Bronchial epithelial cell (primary cell): Measurements from ENCODE around the gene TMED7. TPM values are rescaled to one million over a fixed set of nuclear protein-coding genes. Genes with fewer than 3 reads are reported as not detected.

Experiments used
- DNase-seq: peaks from one replicate; pipeline ENCODE4 v3.0.0-alpha.2; 2010; ENCODE audit warnings: low read depth
- FAIRE-seq: peaks from 2 replicates; lab custom pipeline; 2011; peaks lifted over from hg19 to GRCh38; lab: Jason Lieb, UNC
- H3K27me3 ChIP-seq: 2 replicates; pipeline ENCODE4 v1.5.1; 2011; ENCODE audit warnings: low read length; ENCODE audit not compliant: control insufficient read depth, insufficient read depth
- H3K36me3 ChIP-seq: 2 replicates; pipeline ENCODE4 v1.5.1; 2011; ENCODE audit warnings: low read length; ENCODE audit not compliant: control insufficient read depth, insufficient read depth
- H3K4me3 ChIP-seq: 2 replicates; pipeline ENCODE4 v1.5.1; 2011; ENCODE audit warnings: mild to moderate bottlenecking, low read depth, low read length, control low read depth
- total RNA-seq: library from RNA; depleted of rRNA; stranded (reverse); fragments of >200 nt; gene quantifications from 2 replicates; pipeline ENCODE4 v1.2.1, GENCODE V29; 2014
- TF ChIP-seq, protein P1 (sequence below): IDR thresholded peaks from 2 replicates; pipeline ENCODE4 v1.5.1; 2011; ENCODE audit warnings: mild to moderate bottlenecking, moderate library complexity, low read length, control low read depth, inconsistent platforms; ENCODE audit not compliant: insufficient read depth, severe bottlenecking

The TMED7 gene
- total RNA-seq, 1 donor from 2014 or later: 102 TPM

DNA sequence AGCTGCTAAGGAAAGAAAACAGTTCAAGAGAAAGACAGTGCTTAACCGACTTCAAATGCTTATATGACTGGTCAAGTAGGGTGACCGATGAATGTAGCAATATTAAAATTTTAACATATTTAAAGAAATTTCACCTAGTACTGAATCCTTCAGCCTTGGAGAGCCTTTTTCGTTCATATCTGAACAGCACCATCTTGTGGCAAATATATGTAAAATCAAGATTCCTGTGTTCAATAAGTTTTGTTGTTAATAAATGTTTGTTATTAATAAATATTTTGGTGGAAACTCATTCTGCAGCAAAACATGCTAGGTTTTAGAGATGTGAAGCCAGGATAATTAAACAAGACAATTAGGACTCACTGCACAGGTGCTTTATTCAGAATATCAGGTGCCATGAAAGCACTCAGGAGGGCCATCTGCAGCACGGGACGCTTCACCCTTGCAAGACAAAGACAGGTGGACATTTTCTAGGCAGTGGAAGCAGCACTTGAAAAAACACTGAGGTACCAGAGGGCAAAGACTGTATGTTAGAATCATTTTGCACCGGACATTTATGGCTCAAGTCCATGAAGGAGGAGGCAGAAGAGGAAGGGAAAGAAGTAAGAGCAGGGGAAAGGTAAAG, 39.2 kb downstream of the TMED7 start:
- Histone ChIP-seq H3K27me3 (no peaks in the 10 kb centered on the region), H3K4me3 (no peak overlapping the region), H3K36me3 (no peaks in the 10 kb centered on the region)
- DNase-seq (peak; percentile 41), FAIRE-seq (no peak)
- TF ChIP-seq, protein P1, sequence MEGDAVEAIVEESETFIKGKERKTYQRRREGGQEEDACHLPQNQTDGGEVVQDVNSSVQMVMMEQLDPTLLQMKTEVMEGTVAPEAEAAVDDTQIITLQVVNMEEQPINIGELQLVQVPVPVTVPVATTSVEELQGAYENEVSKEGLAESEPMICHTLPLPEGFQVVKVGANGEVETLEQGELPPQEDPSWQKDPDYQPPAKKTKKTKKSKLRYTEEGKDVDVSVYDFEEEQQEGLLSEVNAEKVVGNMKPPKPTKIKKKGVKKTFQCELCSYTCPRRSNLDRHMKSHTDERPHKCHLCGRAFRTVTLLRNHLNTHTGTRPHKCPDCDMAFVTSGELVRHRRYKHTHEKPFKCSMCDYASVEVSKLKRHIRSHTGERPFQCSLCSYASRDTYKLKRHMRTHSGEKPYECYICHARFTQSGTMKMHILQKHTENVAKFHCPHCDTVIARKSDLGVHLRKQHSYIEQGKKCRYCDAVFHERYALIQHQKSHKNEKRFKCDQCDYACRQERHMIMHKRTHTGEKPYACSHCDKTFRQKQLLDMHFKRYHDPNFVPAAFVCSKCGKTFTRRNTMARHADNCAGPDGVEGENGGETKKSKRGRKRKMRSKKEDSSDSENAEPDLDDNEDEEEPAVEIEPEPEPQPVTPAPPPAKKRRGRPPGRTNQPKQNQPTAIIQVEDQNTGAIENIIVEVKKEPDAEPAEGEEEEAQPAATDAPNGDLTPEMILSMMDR: peak; percentile 21

DNA sequence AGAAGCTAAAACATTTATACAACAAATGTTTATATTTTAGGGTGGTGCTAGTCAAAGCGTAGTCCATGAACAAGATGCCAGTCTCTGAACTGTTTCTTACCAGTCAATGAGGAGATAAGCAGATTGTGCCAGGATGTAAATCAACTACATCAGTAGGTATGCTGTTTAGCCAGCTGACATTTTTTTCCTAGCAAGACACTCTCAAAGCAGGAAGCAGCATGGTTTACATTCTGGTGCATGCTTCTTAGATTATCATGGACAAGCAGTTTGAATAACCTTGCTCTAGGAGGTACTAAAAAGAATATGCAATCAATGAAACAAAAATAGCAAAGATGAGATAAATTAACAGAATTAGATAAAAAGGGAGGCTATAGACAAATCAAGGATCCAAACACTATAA, 40.6 kb downstream of the TMED7 start:
- DNase-seq: no peak
- no peak overlapping the region for H3K4me3 ChIP-seq
- H3K36me3 ChIP-seq: no peaks in the 10 kb centered on the region
- no peaks in the 10 kb centered on the region for H3K27me3 ChIP-seq
- TF ChIP-seq, protein P1: no peak
- FAIRE-seq: no peak

DNA sequence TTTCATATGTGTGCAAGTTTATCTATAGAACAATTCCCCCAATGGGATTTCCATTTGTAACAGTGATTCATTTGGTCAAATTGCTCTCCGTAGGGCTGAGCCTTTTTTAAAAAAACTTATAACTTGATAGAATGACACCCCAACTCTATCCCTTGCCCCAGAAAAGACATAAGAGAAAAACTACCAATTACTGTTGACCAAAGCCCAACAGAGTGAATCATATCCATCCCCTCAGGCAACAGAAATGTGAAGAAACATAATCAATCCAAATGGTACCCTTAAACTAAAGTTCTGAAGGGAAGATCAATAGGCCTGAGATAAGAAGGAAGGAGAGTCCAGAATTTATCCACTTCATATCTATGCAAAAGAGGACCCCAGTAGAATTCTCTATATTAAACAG, 41.3 kb downstream of the TMED7 start:
- FAIRE-seq: no peak
- Histone ChIP-seq H3K27me3 (no peaks in the 10 kb centered on the region), H3K36me3 (no peaks in the 10 kb centered on the region), H3K4me3 (no peak overlapping the region)
- DNase-seq: no peak
- TF ChIP-seq, protein P1: no peak

DNA sequence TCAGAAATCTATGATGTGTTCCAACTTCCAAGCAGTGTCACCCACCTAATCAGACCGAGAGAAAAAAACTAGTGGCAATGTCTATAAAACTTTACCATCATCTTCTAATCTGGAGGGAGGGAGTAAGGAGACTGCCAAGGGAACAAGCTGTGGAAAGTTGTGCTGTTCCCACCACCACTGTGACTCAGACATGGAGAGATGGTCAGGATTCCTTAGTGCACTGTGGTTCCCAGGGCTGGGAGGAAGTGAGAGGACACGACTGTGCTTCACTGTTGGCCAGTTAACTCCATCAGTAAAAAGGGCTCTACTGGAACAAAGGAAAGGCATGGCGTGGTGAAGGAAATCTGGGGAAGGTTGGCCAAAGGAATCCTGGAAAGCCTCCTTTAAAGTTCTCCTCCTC, 42.4 kb downstream of the TMED7 start:
- Histone ChIP-seq H3K27me3 (no peaks in the 10 kb centered on the region), H3K36me3 (no peaks in the 10 kb centered on the region), H3K4me3 (no peak overlapping the region)
- DNase-seq: no peak
- no peak for FAIRE-seq
- TF ChIP-seq, protein P1: no peak

DNA sequence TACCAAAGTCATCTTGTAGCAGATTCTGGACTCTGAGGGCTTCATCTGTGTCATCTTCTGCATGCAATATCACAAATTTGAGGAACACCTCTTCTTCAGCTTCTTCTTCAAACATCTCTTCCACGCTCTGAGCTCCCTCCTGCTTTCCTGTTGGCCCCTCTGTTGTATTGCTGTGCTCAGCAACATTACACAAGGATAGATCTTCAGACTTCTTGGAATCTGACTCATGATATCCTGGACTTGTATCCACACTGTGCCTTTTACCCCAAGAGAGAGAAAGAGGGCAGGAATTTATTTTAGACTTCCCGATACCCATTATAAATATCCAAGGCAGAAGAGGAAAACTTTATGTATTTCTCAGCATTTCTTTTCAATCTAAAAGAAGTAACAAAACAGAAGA, 44.9 kb downstream of the TMED7 start:
- TF ChIP-seq, protein P1: no peak
- FAIRE-seq (no peak), DNase-seq (no peak)
- Histone ChIP-seq H3K27me3 (no peaks in the 10 kb centered on the region), H3K36me3 (no peaks in the 10 kb centered on the region), H3K4me3 (no peak overlapping the region)

DNA sequence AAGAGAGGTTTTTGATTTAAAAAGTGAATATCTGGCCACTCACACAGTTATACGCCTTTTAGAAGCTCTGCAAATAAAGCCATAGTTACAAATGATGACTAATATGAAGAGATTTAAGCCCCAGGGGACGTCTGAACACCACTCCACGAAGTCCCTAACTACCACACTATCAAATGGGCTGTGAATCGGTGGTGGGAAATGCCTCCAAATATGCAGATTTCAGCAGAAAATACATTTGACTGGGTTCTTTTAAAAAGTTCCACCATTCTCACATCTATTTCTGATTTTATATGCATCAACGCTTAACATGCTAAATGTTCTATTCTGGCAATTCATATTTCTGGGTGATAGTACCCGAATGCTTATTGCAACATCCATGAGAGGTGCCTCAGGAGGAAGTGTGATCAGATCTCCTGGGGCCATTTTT, 46.1 kb downstream of the TMED7 start:
- FAIRE-seq: no peak
- H3K4me3 ChIP-seq: no peak overlapping the region
- TF ChIP-seq, protein P1: no peak
- H3K36me3 ChIP-seq: no peaks in the 10 kb centered on the region
- no peaks in the 10 kb centered on the region for H3K27me3 ChIP-seq
- peak; percentile 64 for DNase-seq
